K562 (cell line): ENCODE data around the gene BAIAP2. TPM values are rescaled to one million over a fixed set of nuclear protein-coding genes. Genes with fewer than 3 reads are reported as not detected.

ENCODE experiments used
- ATAC-seq: fragments of 200-7000 bp; cut with Tn5 transposase; 3 replicates; pipeline ENCODE4 v1.9.1; 2020; ENCODE audit warnings: moderate library complexity
- BruUV-seq: library from RNA; stranded (reverse); fragments of 400-500 nt; replicated peaks from 2 replicates; lab custom pipeline; 2021; lab: Mats Ljungman, UMichigan
- CTCF ChIA-PET: fragments of 300-600 bp; formaldehyde crosslinking; extraction: SDS; loops from one replicate; lab custom pipeline; 2021; ENCODE audit warnings: low intra/inter-chr PET ratio; lab: Yijun Ruan, JAX
- POLR2A ChIA-PET: fragments of 300-600, 350-650 bp; sonication (Branson Sonifier 250); formaldehyde crosslinking; extraction: SDS; loops from one replicate; lab custom pipeline; 2021; ENCODE audit warnings: antibody characterized with exemption, inconsistent platforms; lab: Yijun Ruan, JAX
- DNase-seq, 4 experiments: peaks; one replicate each; pipeline versions ENCODE4 v3.0.0 to v3.0.0-alpha.2; 2011 to 2018; ENCODE audit warnings: low spot score in 3 of 4, mixed read lengths in 3 of 4; ENCODE audit errors: extremely low read depth in 1 of 4
- FAIRE-seq: peaks from 2 replicates; lab custom pipeline; 2011; peaks lifted over from hg19 to GRCh38; lab: Jason Lieb, UNC
- H2AFZ ChIP-seq: 2 replicates; pipeline ENCODE4 v1.6.0; 2011; ENCODE audit warnings: low read depth, low read length, control low read depth, inconsistent platforms
- H3K27ac ChIP-seq: fragments of 200-600 bp; 3 replicates; pipeline ENCODE4 v1.8.0; 2011; ENCODE audit warnings: low read depth, mild to moderate bottlenecking, control low read depth, inconsistent platforms, low read length, moderate library complexity, mixed read lengths; ENCODE audit errors: extremely low read depth
- H3K27me3 ChIP-seq, 2 experiments: fragments of 300-600 bp in 1 of 2; 2 replicates in 1 of 2; 3 replicates in 1 of 2; pipeline versions ENCODE4 v1.6.0 to v1.8.0; 2011; ENCODE audit warnings: inconsistent platforms in 2 of 2, low read length in 2 of 2, mild to moderate bottlenecking in 1 of 2, mixed read lengths in 1 of 2, moderate library complexity in 1 of 2; ENCODE audit not compliant: control insufficient read depth in 2 of 2, insufficient read depth in 2 of 2
- H3K36me3 ChIP-seq: fragments of 300-600 bp; 3 replicates; pipeline ENCODE4 v1.8.0; 2011; ENCODE audit warnings: mild to moderate bottlenecking, low read length, inconsistent platforms; ENCODE audit not compliant: control insufficient read depth, insufficient read depth
- H3K4me1 ChIP-seq, 2 experiments: fragments of 200-600 bp in 1 of 2; replicated peaks in 1 of 2; 2 replicates in 1 of 2; 3 replicates in 1 of 2; pipeline versions ENCODE4 v1.5.1 to v1.8.0; 2011; ENCODE audit warnings: inconsistent platforms in 2 of 2, low read length in 2 of 2, mild to moderate bottlenecking in 1 of 2, mixed read lengths in 1 of 2, moderate library complexity in 1 of 2; ENCODE audit not compliant: control insufficient read depth in 2 of 2, insufficient read depth in 2 of 2
- H3K4me2 ChIP-seq: 2 replicates; pipeline ENCODE4 v1.6.1; 2011; ENCODE audit warnings: low read length, control low read depth, inconsistent platforms, mixed read lengths; ENCODE audit not compliant: insufficient read depth
- H3K4me3 ChIP-seq: fragments of 200-600 bp; sonication (generic), shearing (Covaris generic); 2 replicates; pipeline ENCODE4 v1.5.1; 2016; ENCODE audit warnings: control low read depth, inconsistent platforms
- H3K79me2 ChIP-seq: fragments of 200-600 bp; 3 replicates; pipeline ENCODE4 v1.8.0; 2011; ENCODE audit warnings: low read length, inconsistent platforms; ENCODE audit not compliant: control insufficient read depth, insufficient read depth
- H3K9ac ChIP-seq, 2 experiments: 2 replicates each; pipeline versions ENCODE4 v1.6.0 to v1.6.1; 2011; ENCODE audit warnings: low read depth in 2 of 2, low read length in 2 of 2, control low read depth in 1 of 2, inconsistent platforms in 1 of 2, mild to moderate bottlenecking in 1 of 2, mixed read lengths in 1 of 2; ENCODE audit not compliant: insufficient read depth in 1 of 2
- H3K9me1 ChIP-seq: one replicate; pipeline ENCODE4 v1.6.0; 2011; ENCODE audit warnings: inconsistent platforms, mild to moderate bottlenecking, low read length, moderate library complexity; ENCODE audit not compliant: control insufficient read depth, insufficient read depth
- H3K9me3 ChIP-seq: replicated peaks from 2 replicates; pipeline ENCODE4 v1.5.1; 2011; ENCODE audit warnings: low read depth, low read length, inconsistent platforms; ENCODE audit not compliant: control insufficient read depth, insufficient read depth
- H4K20me1 ChIP-seq: replicated peaks from 2 replicates; pipeline ENCODE4 v1.6.1; 2011; ENCODE audit warnings: low read length, inconsistent platforms, mixed read lengths; ENCODE audit not compliant: control insufficient read depth, insufficient read depth
- CEBPB ChIP-seq: fragments of 450-650 bp; IDR thresholded peaks from 2 replicates; pipeline ENCODE4 v1.6.1; 2016; ENCODE audit warnings: missing genetic modification characterization, missing compliant biosample characterization
- PURB ChIP-seq: sonication (generic); formaldehyde crosslinking; IDR thresholded peaks from 2 replicates; pipeline ENCODE4 v1.9.0; 2021; ENCODE audit warnings: low read depth, mild to moderate bottlenecking, missing genetic modification reagents
- WGBS: fragments of 100-300 bp; shearing (Covaris generic); methylation state at CpG from one replicate; pipeline ENCODE4 v1.1.6; 2016; ENCODE audit warnings: low coverage, mixed read lengths; ENCODE audit not compliant: insufficient coverage; ENCODE audit errors: missing lambda C conversion rate; 5-methylcytosine and 5-hydroxymethylcytosine counted together
- in situ Hi-C: fragments of 300-500 bp; cut with MboI; formaldehyde crosslinking; loops from 4 replicates; pipeline ENCODE4 v1.15.0; 2018; ENCODE audit warnings: inconsistent platforms, mixed read lengths
- intact Hi-C: fragments of 100-400 bp; cut with micrococcal nuclease; formaldehyde crosslinking; loops from 2 replicates; pipeline ENCODE4 v1.14.2; 2022
- polyA plus RNA-seq, 8 experiments: library from polyadenylated mRNA; depleted of rRNA in 4 of 8; stranded (reverse) in 5 of 8; unstranded in 3 of 8; fragments of >200 nt; fragmentation: Nextera tagmentation in 2 of 8; fragmentation: Illumina TruSeq in 1 of 8; extraction: Ambion mirVana in 2 of 8; extraction: Trizol in 1 of 8; gene quantifications; 2 replicates each; pipeline versions ENCODE4 v1.2.1 to v1.2.3, GENCODE V29; 2011 to 2014; ENCODE audit warnings: inconsistent platforms in 1 of 8, missing spikeins in 1 of 8
- total RNA-seq, 7 experiments: library from RNA; depleted of rRNA in 6 of 7; stranded (reverse); fragments of >200 nt in 6 of 7; fragmentation: Illumina TruSeq in 2 of 7; extraction: Trizol in 2 of 7; gene quantifications; 2 replicates each; pipeline versions ENCODE4 v1.2.1 to v1.2.3, GENCODE V29; 2011 to 2021; ENCODE audit warnings: low replicate concordance in 1 of 7

Gene BAIAP2
- total and polyA plus RNA-seq, 9 of the 15 experiments (the other 6 are each of a cell fraction or from before 2014, with no cell fraction given): 2.3 to 51.6 (median 18.4) TPM

GRCh38 chr17:81050645-81051625, 16.0 kb downstream of the BAIAP2 start:
- Histone ChIP-seq H2AFZ (no peak overlapping the region), H3K27ac (no peak overlapping the region), H3K9ac (peak overlapping the region in 1 of 2 experiments; percentile 42; a peak in 1 of 4 replicates), H3K9me3 (no peaks in the 10 kb centered on the region), H3K4me2 (no peak overlapping the region), H3K36me3 (peaks cover 7% of the 10 kb centered on the region; the same call in 1 of the 3 replicates), H3K27me3 (no peaks in the 10 kb centered on the region), H3K4me3 (no peak overlapping the region), H3K4me1 (peaks cover 16 to 79% of the 10 kb centered on the region in 2 experiments; a peak in 4 of 5 replicates), H3K79me2 (peaks cover 41% of the 10 kb centered on the region; the same call in 2 of the 3 replicates), H3K9me1 (peaks cover 4% of the 10 kb centered on the region), H4K20me1 (peaks cover 26% of the 10 kb centered on the region)
- POLR2A ChIA-PET: interaction anchor here (0.9 to 1.1 kb wide), 3 partner anchors 9 to 14 kb away, joined by 3 read pairs; no protein-coding TSS in a partner anchor
- ATAC-seq (no peak), FAIRE-seq (no peak), DNase-seq (no peak)
- CTCF ChIA-PET: no interaction called here
- no TSS peak for BruUV-seq
- intact Hi-C loops (no loop called here), in situ Hi-C loops (no loop called here)
- 86% methylated on average over 29 of the region's 32 CpGs for WGBS
- TF ChIP-seq PURB (no peak), CEBPB (tag) (0 out of 2 replicates have a peak, but pooled peaks have one; percentile 34)
